Measurements from ENCODE around the gene SPECC1L.
"Not testable (repeated sequence)": the region's sequence is repeated elsewhere in the genome, so short reads cannot be mapped to it uniquely, and the experiment has no call there.

The SPECC1L gene

DNA sequence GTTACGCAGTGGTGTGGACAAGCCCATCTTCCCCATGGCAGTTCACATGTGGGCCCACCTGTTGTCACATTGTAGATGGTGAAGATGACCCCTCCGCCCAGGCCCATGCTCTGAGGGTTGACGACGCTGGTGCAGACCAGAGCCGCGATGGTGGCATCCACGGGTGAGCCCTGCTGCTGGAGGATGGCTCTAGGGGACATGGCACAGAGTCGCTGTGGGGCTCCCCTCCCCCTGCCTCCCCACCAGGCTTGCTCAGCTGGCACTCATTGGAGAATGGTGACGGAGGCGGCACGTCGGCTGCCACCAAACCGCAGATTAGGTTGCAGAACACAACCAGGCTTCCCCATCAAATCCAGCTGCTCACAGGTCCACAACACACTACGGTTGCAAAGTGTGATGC lies 36.8 kb upstream of the SPECC1L start:
- Histone ChIP-seq H3K9ac (ENCODE audit: low read depth, low read length) (no peak overlapping the region), H3K4me1 (ENCODE audit: insufficient read depth, low read length) (0 out of 2 replicates have a peak, but pooled peaks cover 6% of the 10 kb centered on the region), H3K27me3 (ENCODE audit: insufficient read depth, low read length) (no peaks in the 10 kb centered on the region), H3K36me3 (ENCODE audit: insufficient read depth, low read length) (no peaks in the 10 kb centered on the region), H3K27ac (ENCODE audit: low read depth, low read length) (no peak overlapping the region), H3K9me3 (ENCODE audit: insufficient read depth, low read depth, low read length) (no peaks in the 10 kb centered on the region), H3K4me3 (ENCODE audit: low read length) (no peak overlapping the region)
- 96% methylated on average over 14 of the region's 14 CpGs for WGBS

DNA sequence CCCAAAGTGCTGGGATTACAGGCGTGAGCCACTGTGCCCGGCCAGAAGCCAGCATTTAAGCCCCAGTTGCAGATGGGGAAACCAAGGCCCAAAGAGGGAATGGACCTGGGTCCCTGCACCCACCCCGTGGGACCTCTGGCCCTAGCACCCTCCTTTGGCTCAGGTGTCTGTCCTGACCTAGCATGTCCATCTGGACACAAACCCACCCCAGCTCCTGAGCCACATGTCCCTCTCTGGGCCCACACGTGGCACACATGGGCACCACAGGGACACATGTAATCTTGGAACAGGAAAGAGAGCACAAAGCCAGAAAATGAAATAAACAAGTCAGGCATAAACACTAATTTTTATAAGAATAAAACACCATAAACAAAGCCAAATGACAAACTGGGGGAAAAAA lies 35.3 kb upstream of the SPECC1L start:
- H3K36me3 ChIP-seq (ENCODE audit: insufficient read depth, low read length): no peaks in the 10 kb centered on the region
- H3K4me1 ChIP-seq (ENCODE audit: insufficient read depth, low read length): 0 out of 2 replicates have a peak, but pooled peaks cover 6% of the 10 kb centered on the region
- no peak overlapping the region for H3K27ac ChIP-seq (ENCODE audit: low read depth, low read length)
- H3K4me3 ChIP-seq (ENCODE audit: low read length): no peak overlapping the region
- H3K27me3 ChIP-seq (ENCODE audit: insufficient read depth, low read length): no peaks in the 10 kb centered on the region
- 93% methylated on average over 4 of the region's 4 CpGs for WGBS
- no peaks in the 10 kb centered on the region for H3K9me3 ChIP-seq (ENCODE audit: insufficient read depth, low read depth, low read length)
- H3K9ac ChIP-seq (ENCODE audit: low read depth, low read length): no peak overlapping the region

DNA sequence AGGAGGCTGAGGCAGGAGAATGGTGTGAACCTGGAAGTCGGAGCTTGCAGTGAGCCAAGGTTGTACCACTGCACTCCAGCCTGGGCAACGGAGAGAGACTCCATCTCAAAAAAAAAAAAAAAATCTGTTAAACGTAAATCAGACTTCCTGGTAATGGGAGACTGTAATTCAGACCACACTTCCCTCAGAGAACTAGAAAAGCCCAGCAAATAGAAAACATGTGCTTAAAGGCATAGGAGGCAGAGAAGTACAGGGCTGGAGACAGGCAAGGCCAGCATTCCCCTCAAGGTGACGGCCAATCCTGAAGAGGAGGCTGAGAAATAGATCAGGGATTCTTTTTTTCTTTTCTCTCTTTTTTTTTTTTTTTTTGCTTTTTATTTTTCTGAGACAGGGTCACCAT lies 34.0 kb upstream of the SPECC1L start:
- Histone ChIP-seq H3K4me1 (ENCODE audit: insufficient read depth, low read length) (no peaks in the 10 kb centered on the region), H3K4me3 (ENCODE audit: low read length) (no peak overlapping the region), H3K27me3 (ENCODE audit: insufficient read depth, low read length) (no peaks in the 10 kb centered on the region), H3K27ac (ENCODE audit: low read depth, low read length) (no peak overlapping the region), H3K36me3 (ENCODE audit: insufficient read depth, low read length) (no peaks in the 10 kb centered on the region), H3K9me3 (ENCODE audit: insufficient read depth, low read depth, low read length) (no peaks in the 10 kb centered on the region), H3K9ac (ENCODE audit: low read depth, low read length) (no peak overlapping the region)
- WGBS: 91% methylated on average over 1 of the region's 4 CpGs

DNA sequence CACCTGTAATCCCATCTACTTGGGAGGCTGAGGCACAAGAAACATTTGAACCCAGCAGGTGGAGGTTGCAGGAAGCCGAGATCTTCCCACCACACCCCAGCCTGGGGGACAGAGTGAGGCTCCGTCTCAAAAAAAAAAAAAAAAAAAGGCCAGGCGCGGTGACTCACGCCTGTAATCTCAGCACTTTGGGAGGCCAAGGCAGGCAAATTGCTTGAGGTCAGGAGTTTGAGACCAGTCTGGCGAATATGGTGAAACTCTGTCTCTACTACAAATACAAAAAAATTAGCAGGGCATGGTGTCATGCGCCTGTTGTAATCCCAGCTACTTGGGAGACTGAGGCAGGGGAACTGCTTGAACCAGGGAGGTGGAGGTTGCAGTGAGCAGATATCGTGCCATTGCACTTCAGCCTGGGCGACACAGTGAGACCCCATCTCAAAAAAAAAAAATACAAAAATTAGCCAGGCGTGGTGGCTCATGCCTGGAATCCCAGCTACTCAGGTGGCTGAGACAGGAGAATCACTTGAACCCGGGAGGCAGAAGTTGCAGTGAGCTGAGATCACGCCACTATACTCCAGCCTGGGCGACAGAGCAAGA lies 32.4 kb upstream of the SPECC1L start:
- not testable (repeated sequence) for H3K27ac ChIP-seq (ENCODE audit: low read depth, low read length); H3K9ac ChIP-seq (ENCODE audit: low read depth, low read length); H3K36me3 ChIP-seq (ENCODE audit: insufficient read depth, low read length); H3K4me3 ChIP-seq (ENCODE audit: low read length); H3K9me3 ChIP-seq (ENCODE audit: insufficient read depth, low read depth, low read length); H3K4me1 ChIP-seq (ENCODE audit: insufficient read depth, low read length); H3K27me3 ChIP-seq (ENCODE audit: insufficient read depth, low read length)
- 93% methylated on average over 13 of the region's 13 CpGs for WGBS

GRCh38 chr22:24240381-24240780 lies 30.2 kb upstream of the SPECC1L start:
- no peak overlapping the region for H3K9ac ChIP-seq (ENCODE audit: low read depth, low read length)
- H3K36me3 ChIP-seq (ENCODE audit: insufficient read depth, low read length): no peaks in the 10 kb centered on the region
- 94% methylated on average over 6 of the region's 6 CpGs for WGBS
- no peaks in the 10 kb centered on the region for H3K27me3 ChIP-seq (ENCODE audit: insufficient read depth, low read length)
- no peak overlapping the region for H3K27ac ChIP-seq (ENCODE audit: low read depth, low read length)
- peaks cover 4% of the 10 kb centered on the region for H3K4me1 ChIP-seq (ENCODE audit: insufficient read depth, low read length)
- H3K9me3 ChIP-seq (ENCODE audit: insufficient read depth, low read depth, low read length): no peaks in the 10 kb centered on the region
- no peak overlapping the region for H3K4me3 ChIP-seq (ENCODE audit: low read length)

DNA sequence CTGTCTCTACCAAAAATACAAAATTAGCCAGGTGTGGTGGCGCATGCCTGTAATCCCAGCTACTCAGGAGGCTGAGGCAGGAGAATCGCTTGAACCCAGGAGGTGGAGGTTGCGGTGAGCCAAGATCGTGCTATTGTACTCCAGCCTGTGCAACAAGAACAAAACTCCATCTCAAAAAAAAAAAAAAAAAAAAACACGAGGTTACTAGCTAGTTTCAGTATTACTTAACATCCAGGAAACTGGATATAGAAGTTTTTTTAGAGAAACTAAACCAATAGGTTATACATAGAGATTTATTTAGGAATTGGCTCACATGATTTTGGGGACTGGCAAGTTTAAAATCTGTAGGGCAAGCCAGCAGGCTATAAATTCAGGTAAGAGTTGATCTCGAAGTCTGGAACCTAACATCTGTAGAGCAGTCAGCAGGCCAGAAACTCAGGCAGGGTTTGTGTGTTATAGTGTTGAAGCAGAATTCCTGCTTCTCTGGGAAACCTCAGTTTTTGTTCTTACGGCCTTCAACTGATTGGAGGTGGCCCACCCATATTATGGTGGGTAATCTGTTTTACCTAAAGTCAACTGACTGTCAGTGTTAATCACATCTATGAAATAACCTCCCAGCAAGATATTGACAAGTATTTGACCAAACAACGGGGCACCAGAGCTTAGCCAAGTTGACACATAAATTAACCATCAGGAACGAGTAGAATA lies 29.5 kb upstream of the SPECC1L start:
- not testable (repeated sequence) for H3K27ac ChIP-seq (ENCODE audit: low read depth, low read length); H3K4me3 ChIP-seq (ENCODE audit: low read length); H3K4me1 ChIP-seq (ENCODE audit: insufficient read depth, low read length); H3K9ac ChIP-seq (ENCODE audit: low read depth, low read length); H3K9me3 ChIP-seq (ENCODE audit: insufficient read depth, low read depth, low read length); H3K36me3 ChIP-seq (ENCODE audit: insufficient read depth, low read length); H3K27me3 ChIP-seq (ENCODE audit: insufficient read depth, low read length)
- 92% methylated on average over 6 of the region's 9 CpGs for WGBS

- H3K27ac ChIP-seq (ENCODE audit: low read depth, low read length); H3K4me1 ChIP-seq (ENCODE audit: insufficient read depth, low read length); H3K27me3 ChIP-seq (ENCODE audit: insufficient read depth, low read length); H3K36me3 ChIP-seq (ENCODE audit: insufficient read depth, low read length); H3K9ac ChIP-seq (ENCODE audit: low read depth, low read length); H3K9me3 ChIP-seq (ENCODE audit: insufficient read depth, low read depth, low read length); H3K4me3 ChIP-seq (ENCODE audit: low read length): not testable (repeated sequence)
- 63% methylated on average over 1 of the region's 3 CpGs for WGBS
These were observed 27.2 kb upstream of the SPECC1L start for GRCh38 chr22:24243417-24243816.

DNA sequence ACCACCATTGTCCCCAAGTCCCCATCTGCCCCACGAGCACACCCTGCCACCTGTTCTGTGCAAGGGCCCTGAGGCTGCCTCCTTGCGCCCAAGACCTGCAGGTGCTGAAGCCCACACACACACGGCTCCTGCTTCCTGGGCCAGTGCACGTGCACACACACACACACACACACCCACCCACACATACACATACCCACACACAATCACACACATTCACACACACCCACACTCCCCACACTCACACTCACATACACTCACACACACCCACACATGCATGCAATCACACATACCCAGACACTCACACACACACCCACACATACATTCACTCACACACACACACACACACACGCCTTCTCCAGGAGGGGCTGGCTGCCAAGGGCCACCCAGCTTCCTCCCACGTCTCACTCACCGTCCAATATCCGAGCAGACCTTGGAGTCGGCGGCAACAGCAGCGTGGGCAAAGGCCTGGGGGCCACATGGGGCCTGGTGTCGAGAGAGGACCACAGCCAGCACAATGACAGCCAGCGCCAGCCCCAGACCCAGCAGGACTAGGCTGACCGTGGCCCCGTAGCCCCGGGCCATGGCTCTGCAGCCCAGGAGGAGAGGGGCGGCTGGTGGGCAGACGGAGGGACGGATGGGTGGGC lies 26.4 kb upstream of the SPECC1L start:
- 91% methylated on average over 19 of the region's 19 CpGs for WGBS
- Histone ChIP-seq H3K36me3 (ENCODE audit: insufficient read depth, low read length) (no peaks in the 10 kb centered on the region), H3K9ac (ENCODE audit: low read depth, low read length) (no peak overlapping the region), H3K27ac (ENCODE audit: low read depth, low read length) (no peak overlapping the region), H3K27me3 (ENCODE audit: insufficient read depth, low read length) (no peaks in the 10 kb centered on the region), H3K4me3 (ENCODE audit: low read length) (no peak overlapping the region), H3K4me1 (ENCODE audit: insufficient read depth, low read length) (peaks cover 4% of the 10 kb centered on the region), H3K9me3 (ENCODE audit: insufficient read depth, low read depth, low read length) (no peaks in the 10 kb centered on the region)

DNA sequence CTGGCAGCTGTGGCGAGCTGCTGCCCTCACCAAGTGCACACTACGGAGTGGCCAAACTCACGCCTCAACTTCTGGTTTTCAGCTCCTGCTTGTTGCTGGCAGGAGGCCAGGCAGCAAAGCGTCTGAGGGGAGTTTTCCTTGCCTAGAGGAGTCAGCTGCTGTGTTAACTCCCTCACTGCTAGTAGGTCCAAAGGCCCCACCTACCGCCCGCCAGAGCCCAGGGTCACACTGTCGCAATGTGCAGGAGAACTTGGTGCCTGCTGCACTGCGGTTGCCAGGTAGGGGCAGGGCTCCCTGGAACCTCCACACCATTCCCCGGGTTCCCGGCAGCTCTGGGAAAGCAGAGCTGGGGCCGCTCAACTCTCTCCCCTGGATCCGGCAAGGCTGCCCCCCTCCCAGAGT lies 25.6 kb upstream of the SPECC1L start, which contains the start of gene GGT5:
Gene GGT5 (minus strand): TSS at position 53 of the 402 bp plus-strand sequence. CDS start 357 bp downstream, outside the sequence.
- not testable (repeated sequence) for H3K4me1 ChIP-seq (ENCODE audit: insufficient read depth, low read length); H3K36me3 ChIP-seq (ENCODE audit: insufficient read depth, low read length); H3K9ac ChIP-seq (ENCODE audit: low read depth, low read length); H3K4me3 ChIP-seq (ENCODE audit: low read length); H3K27ac ChIP-seq (ENCODE audit: low read depth, low read length); H3K27me3 ChIP-seq (ENCODE audit: insufficient read depth, low read length); H3K9me3 ChIP-seq (ENCODE audit: insufficient read depth, low read depth, low read length)
- 75% methylated on average over 11 of the region's 12 CpGs for WGBS

DNA sequence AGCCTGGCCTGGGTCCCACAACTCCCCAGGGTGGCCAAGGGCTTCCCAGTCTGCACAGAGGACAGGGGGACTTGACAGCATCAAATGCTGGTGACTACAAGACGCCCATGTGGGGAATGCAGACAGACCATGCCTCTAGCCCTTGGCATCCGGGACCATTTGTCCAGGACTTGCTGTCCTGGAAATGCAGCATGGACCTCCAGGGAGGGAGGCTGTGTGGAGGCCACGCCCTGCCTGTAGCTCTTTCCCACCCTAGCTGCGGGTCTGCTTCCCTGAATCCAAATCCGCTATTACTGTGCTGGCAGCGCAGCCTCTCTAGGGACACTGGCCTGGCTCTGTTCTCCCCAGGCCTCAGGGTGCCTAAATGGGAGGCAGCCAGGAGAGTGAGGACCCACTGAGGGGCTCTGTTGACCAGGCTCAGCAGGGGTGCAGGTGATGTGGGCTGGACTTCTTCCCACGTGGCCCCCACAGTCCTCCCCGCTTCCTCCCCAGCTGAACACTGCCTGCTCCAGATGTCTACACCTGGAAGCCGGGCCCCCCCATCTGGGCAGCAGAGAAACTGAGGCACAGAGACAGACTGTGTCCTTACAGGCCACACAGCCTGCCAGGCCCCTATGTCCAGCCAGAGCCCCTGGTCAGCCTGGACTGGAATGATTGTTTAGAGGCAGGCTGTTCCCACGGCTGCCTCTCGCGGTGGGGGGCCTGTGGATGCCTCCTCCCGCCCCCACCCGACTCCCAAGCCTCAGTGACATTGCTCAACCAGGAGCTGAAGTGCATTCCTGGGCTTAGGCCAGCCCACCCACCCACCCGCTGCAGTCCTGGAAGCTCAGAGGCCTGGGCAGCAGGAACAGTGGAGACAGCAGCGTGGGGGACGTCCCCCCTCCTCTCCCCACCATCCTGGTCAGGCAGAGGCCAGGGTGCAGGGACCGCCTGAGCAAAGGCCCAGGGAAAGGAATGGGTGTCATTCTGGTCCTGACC lies 24.8 kb upstream of the SPECC1L start:
- not testable (repeated sequence) for H3K36me3 ChIP-seq (ENCODE audit: insufficient read depth, low read length); H3K9me3 ChIP-seq (ENCODE audit: insufficient read depth, low read depth, low read length); H3K27me3 ChIP-seq (ENCODE audit: insufficient read depth, low read length); H3K9ac ChIP-seq (ENCODE audit: low read depth, low read length); H3K4me3 ChIP-seq (ENCODE audit: low read length); H3K4me1 ChIP-seq (ENCODE audit: insufficient read depth, low read length); H3K27ac ChIP-seq (ENCODE audit: low read depth, low read length)
- 83% methylated on average over 15 of the region's 18 CpGs for WGBS
